Thyroid gland (tissue), 4 donors: ENCODE data around the gene NYAP1. TPM values are rescaled to one million over a fixed set of nuclear protein-coding genes. Genes with fewer than 3 reads are reported as not detected.
A peak's percentile ranks its signal among the peaks of the same experiment; 100 is the strongest.

Source experiments
- DNase-seq, 2 donors: peaks; one replicate each; pipeline ENCODE4 v3.0.0-alpha.2; 2019
- H3K27ac ChIP-seq, 3 donors: fragments of 200-600 bp; sonication (generic); 1 replicate in 2 of 3; 2 replicates in 1 of 3; pipeline ENCODE4 v1.5.1; 2016 to 2019; ENCODE audit warnings: mild to moderate bottlenecking in 1 of 3, moderate library complexity in 1 of 3
- H3K27me3 ChIP-seq: fragments of 200-600 bp; sonication (generic); one replicate; pipeline ENCODE4 v1.5.1; 2019
- H3K36me3 ChIP-seq, 2 donors: fragments of 200-600 bp; sonication (generic); one replicate each; pipeline ENCODE4 v1.5.1; 2016 to 2019
- H3K4me1 ChIP-seq, 2 donors: fragments of 200-600 bp; sonication (generic); one replicate each; pipeline ENCODE4 v1.5.1; 2017 to 2019
- H3K4me3 ChIP-seq, 3 donors: fragments of 200-600 bp; sonication (generic); replicated peaks in 1 of 3; 1 replicate in 2 of 3; 2 replicates in 1 of 3; pipeline ENCODE4 v1.5.1; 2016; ENCODE audit warnings: mild to moderate bottlenecking in 1 of 3
- H3K9me3 ChIP-seq: fragments of 200-600 bp; sonication (generic); one replicate; pipeline ENCODE4 v1.5.1; 2017
- CTCF ChIP-seq, 6 experiments: fragments of 200-600 bp in 3 of 6; fragments of 450-650 bp in 3 of 6; sonication (generic) in 3 of 6; IDR thresholded peaks; one replicate each; pipeline ENCODE4 v1.5.1; 2016 to 2019; ENCODE audit warnings: antibody characterized with exemption in 6 of 6, mild to moderate bottlenecking in 2 of 6, inconsistent platforms in 1 of 6, moderate library complexity in 1 of 6
- POLR2A ChIP-seq, 2 donors: fragments of 450-650 bp; IDR thresholded peaks; one replicate each; pipeline ENCODE4 v1.6.1; 2017; ENCODE audit warnings: antibody characterized with exemption in 2 of 2, mild to moderate bottlenecking in 2 of 2, moderate library complexity in 1 of 2
- WGBS, 2 donors: methylation state at CpG; one replicate each; pipeline ENCODE4 v1.1.5; 2017; 5-methylcytosine and 5-hydroxymethylcytosine counted together
- intact Hi-C: fragments of 100-400 bp; cut with DNase I; formaldehyde crosslinking; loops from one replicate; pipeline ENCODE4 v1.15.1; 2023
- total RNA-seq, 4 donors: library from RNA; depleted of rRNA; stranded (reverse); fragments of >200 nt; gene quantifications; one replicate each; pipeline ENCODE4 v1.2.3, GENCODE V29; 2016

The NYAP1 gene
- total RNA-seq, 4 donors from 2014 or later = 0.40 to 1.3 (median 1.0) TPM; not detected in 1

- intact Hi-C loops = loop anchor here (10.0 kb wide), 2 partner anchors 215 to 255 kb away; partner anchors contain the start of gene EPO
- 23 to 27% methylated on average over 9 to 11 of the region's 13 CpGs for WGBS, 2 donors
- H3K4me1 ChIP-seq = peaks cover 25 to 46% of the 10 kb centered on the region in 2 donors
- peak; percentile 91 for DNase-seq
- peak overlapping the region in 2 of 3 donors; percentile 58 to 67 for H3K27ac ChIP-seq
- H3K36me3 ChIP-seq = peaks cover 5% of the 10 kb centered on the region in 2 donors
- H3K27me3 ChIP-seq = no peaks in the 10 kb centered on the region
- H3K9me3 ChIP-seq = no peaks in the 10 kb centered on the region
- H3K4me3 ChIP-seq = no peak overlapping the region
- TF ChIP-seq POLR2A (IDR thresholded peaks at IDR 0.05) (no peak), CTCF (IDR thresholded peaks at IDR 0.05) (peak; percentile 86 to 96 (median 94))
Observed at GRCh38 chr7:100469227-100470044, 14.3 kb upstream of the NYAP1 start.

- H3K27ac ChIP-seq = no peak overlapping the region
- peaks cover 5% of the 10 kb centered on the region in 2 donors for H3K36me3 ChIP-seq
- no peak overlapping the region for H3K4me3 ChIP-seq
- H3K27me3 ChIP-seq = no peaks in the 10 kb centered on the region
- DNase-seq = no peak
- H3K9me3 ChIP-seq = no peaks in the 10 kb centered on the region
- peaks cover 23 to 47% of the 10 kb centered on the region in 2 donors for H3K4me1 ChIP-seq
- intact Hi-C loops = no loop called here
- 67 to 80% methylated on average over 1 to 4 of the region's 4 CpGs for WGBS, 2 donors
- TF ChIP-seq POLR2A (IDR thresholded peaks at IDR 0.05) = no peak
- no peak for TF ChIP-seq CTCF (IDR thresholded peaks at IDR 0.05)
Observed at GRCh38 chr7:100471021-100471420, 12.7 kb upstream of the NYAP1 start.

- Histone ChIP-seq H3K27me3 (no peaks in the 10 kb centered on the region), H3K36me3 (peaks cover 0 to 5% of the 10 kb centered on the region in 2 donors), H3K4me3 (no peak overlapping the region), H3K27ac (peak overlapping the region; percentile 11 to 43 (median 17)), H3K9me3 (no peaks in the 10 kb centered on the region), H3K4me1 (peaks cover 30 to 50% of the 10 kb centered on the region in 2 donors)
- TF ChIP-seq CTCF (IDR thresholded peaks at IDR 0.05) = no peak
- TF ChIP-seq POLR2A (IDR thresholded peaks at IDR 0.05) = no peak
- DNase-seq = no peak
- intact Hi-C loops = no loop called here
- WGBS, 2 donors = 66 to 70% methylated on average over 5 to 13 of the region's 16 CpGs
Observed at GRCh38 chr7:100472121-100472851, 11.4 kb upstream of the NYAP1 start.

- peaks cover 0 to 5% of the 10 kb centered on the region in 2 donors for H3K36me3 ChIP-seq
- H3K27me3 ChIP-seq = no peaks in the 10 kb centered on the region
- H3K27ac ChIP-seq = peak overlapping the region; percentile 11 to 43 (median 17)
- H3K4me3 ChIP-seq = no peak overlapping the region
- DNase-seq = no peak
- intact Hi-C loops = no loop called here
- WGBS, 2 donors = 61 to 72% methylated on average over 12 to 14 of the region's 14 CpGs
- H3K9me3 ChIP-seq = no peaks in the 10 kb centered on the region
- no peak for TF ChIP-seq CTCF (IDR thresholded peaks at IDR 0.05)
- TF ChIP-seq POLR2A (IDR thresholded peaks at IDR 0.05) = no peak
- peaks cover 34 to 48% of the 10 kb centered on the region in 2 donors for H3K4me1 ChIP-seq
Observed at GRCh38 chr7:100472854-100473499, 10.8 kb upstream of the NYAP1 start.
